Coronary artery (tissue), 2 donors: Measurements from ENCODE around the gene WASF2.

Experiments used
- DNase-seq: peaks from one replicate; pipeline ENCODE4 v3.0.0-alpha.2; 2017; ENCODE audit warnings: low spot score
- H3K27ac ChIP-seq, 2 donors: fragments of 200-600 bp; sonication (generic); one replicate each; pipeline ENCODE4 v1.5.1; 2016 to 2019
- H3K4me3 ChIP-seq: fragments of 200-600 bp; sonication (generic); 2 replicates; pipeline ENCODE4 v1.5.1; 2016; ENCODE audit warnings: mild to moderate bottlenecking, moderate library complexity
- CTCF ChIP-seq: fragments of 200-600 bp; sonication (generic); IDR thresholded peaks from one replicate; pipeline ENCODE4 v1.5.1; 2019; ENCODE audit warnings: antibody characterized with exemption

WASF2 gene

GRCh38 chr1:27429029-27429425 lies 60.9 kb downstream of the WASF2 start:
- TF ChIP-seq CTCF = no peak
- peak overlapping the region; percentile 55 for H3K4me3 ChIP-seq

GRCh38 chr1:27428316-27429028 lies 61.5 kb downstream of the WASF2 start:
- Histone ChIP-seq H3K4me3 (peak overlapping the region; percentile 55), H3K27ac (peak overlapping the region; percentile 88 to 90)
- TF ChIP-seq CTCF = no peak
- no peak for DNase-seq

More at GRCh38 chr1:27429029-27429425, 60.9 kb downstream of the WASF2 start:
- no peak for DNase-seq
- peak overlapping the region; percentile 88 to 90 for H3K27ac ChIP-seq

- Histone ChIP-seq H3K4me3 (peak overlapping the region; percentile 55), H3K27ac (peak overlapping the region; percentile 88 to 90)
- DNase-seq = no peak
- no peak for TF ChIP-seq CTCF
Measured at GRCh38 chr1:27427816-27428315, 62.1 kb downstream of the WASF2 start.

GRCh38 chr1:27427329-27427728 lies 62.6 kb downstream of the WASF2 start:
- peak overlapping the region; percentile 55 for H3K4me3 ChIP-seq
- no peak for DNase-seq
- no peak for TF ChIP-seq CTCF

GRCh38 chr1:27423709-27424108 lies 66.3 kb downstream of the WASF2 start:
- DNase-seq = no peak
- TF ChIP-seq CTCF = no peak

More at GRCh38 chr1:27427329-27427728, 62.6 kb downstream of the WASF2 start:
- H3K27ac ChIP-seq = peak overlapping the region; percentile 88 to 90

GRCh38 chr1:27418326-27419185 lies 71.4 kb downstream of the WASF2 start:
- peak; percentile 90 for DNase-seq
- H3K4me3 ChIP-seq = no peak overlapping the region
- TF ChIP-seq CTCF = no peak
- H3K27ac ChIP-seq = peak overlapping the region; percentile 71 to 85

More at GRCh38 chr1:27423709-27424108, 66.3 kb downstream of the WASF2 start:
- no peak overlapping the region for H3K4me3 ChIP-seq
- H3K27ac ChIP-seq = peak overlapping the region in 1 of 2 donors; percentile 4
